ENCODE results near the gene CEP126.

Gene CEP126

DNA sequence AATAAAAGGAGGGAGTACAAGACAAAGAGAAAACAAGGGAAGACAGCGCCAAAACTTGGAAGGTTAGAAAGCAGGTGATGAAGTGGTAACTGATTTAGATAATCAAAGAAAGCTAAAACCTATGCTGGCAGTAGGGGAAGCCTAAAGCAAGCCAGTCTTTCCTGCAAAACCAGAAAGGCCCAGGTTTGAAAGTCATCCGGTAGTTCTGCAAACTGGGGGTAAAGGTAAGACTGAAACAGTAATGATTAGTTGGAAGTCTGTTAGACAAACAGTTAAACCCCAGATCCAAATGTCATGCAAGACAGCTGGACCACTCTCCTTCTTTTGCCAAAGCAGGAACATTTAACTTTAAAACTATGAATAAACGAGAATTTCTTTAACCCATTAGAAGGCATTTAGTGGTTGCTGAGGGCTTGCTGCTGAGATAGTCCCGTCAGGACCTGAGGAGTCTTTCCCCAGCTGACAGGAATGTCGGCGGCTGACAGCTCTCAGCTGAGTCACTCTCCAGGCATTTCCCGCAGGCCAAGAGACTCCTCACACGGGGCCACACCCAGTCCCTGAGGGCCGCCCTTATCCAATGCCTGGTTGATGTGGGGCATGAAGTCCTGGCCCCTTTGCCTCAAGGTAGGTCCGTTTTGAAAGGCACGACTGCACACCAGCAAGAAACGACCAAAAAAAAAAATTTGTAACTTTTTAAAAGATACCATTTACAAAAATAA lies 96.1 kb downstream of the CEP126 start:
- no peak for DNase-seq

DNA sequence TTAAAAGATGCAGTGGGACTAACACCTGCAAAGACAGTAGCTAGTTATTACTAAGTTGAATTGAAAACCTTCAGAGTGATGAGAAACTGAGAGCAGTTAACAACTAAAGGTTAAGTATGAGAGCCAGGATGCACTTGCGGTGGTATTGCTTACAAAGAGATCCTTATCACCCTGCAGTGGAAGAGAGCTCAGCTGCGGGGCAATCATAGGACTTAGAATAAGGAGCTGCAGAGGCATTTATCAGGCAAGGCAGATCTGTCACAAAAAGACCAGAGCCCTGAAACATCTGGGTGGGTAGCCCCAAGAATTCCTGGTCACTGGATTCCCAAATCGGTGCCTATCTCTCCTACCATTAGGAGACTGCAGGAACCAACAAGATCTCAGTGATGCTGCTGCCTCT lies 98.1 kb downstream of the CEP126 start:
- no peak for DNase-seq

DNA sequence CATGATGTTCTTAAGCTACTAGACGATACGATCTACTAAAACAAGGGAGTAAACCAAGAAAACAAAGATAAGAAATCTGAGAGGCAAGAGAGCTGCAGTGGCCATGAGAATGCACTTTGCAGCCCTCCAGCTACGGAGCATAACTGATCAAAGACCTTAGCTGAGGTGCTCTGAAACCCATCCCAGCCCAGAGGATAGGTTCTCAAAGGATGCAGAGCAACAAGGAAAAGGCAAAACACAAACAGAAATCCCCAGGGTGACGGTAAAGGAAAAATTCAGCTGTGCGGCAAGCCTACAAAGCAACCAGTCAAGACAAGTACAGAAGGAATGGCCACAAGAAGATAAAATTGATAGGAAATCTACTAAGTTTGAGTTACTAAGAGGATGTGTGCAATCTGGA lies 99.9 kb downstream of the CEP126 start:
- DNase-seq = no peak

DNA sequence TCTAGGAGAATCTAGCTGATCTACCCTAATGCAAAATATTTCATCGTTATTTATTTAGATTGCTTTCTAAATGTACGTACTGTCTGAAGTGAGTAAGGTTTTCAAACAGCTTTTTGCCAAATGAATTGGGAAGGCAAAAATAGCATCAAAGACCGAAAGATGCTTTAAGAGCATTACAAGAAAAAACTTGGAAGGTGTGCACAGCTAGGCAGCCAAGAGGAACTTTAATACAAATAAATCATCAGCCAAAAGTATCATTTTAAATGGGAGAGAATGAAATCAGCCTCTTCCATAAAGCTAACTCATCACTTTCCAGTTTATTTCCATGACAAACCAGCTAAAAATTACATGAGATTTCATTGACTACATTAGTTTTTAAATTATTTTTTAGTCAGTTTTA lies 102.2 kb downstream of the CEP126 start:
- no peak for DNase-seq

DNA sequence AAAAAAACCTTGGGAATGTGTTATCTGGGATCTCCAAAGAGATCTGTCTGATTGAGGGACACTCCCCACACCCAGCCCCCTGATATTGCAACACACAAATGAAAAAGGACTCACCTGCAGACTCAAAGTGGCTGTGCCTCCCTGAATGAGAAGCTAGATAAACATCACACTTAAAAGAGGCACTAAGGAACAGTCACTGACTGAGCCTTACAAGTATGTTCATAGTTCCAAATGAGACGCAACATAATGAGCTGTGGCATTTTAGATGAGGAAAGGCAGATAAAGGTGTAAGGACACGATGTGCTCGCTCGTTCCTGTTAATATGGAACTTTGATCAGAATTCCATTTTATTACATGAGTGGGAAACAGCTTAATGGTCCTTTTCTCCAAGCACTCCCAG lies 111.4 kb downstream of the CEP126 start:
- DNase-seq = no peak

DNA sequence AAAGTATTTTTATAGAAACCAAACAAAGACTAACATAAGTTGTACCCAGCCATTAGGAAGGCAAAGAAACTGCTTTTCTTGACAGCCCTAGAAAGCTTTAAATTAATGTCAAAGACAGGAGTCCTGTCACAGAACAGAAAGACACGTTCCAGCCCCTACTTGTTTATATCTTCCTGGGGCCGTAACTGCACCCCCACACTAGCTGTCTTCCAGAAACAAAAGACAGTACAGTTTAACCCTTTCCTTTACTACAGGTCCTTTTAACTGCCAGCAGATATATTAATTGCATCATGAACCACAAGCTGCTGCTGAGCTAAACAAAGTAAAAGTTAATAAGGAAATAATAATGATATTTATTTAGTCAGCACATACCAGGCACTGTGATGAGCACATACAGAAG lies 112.1 kb downstream of the CEP126 start:
- DNase-seq = no peak

DNA sequence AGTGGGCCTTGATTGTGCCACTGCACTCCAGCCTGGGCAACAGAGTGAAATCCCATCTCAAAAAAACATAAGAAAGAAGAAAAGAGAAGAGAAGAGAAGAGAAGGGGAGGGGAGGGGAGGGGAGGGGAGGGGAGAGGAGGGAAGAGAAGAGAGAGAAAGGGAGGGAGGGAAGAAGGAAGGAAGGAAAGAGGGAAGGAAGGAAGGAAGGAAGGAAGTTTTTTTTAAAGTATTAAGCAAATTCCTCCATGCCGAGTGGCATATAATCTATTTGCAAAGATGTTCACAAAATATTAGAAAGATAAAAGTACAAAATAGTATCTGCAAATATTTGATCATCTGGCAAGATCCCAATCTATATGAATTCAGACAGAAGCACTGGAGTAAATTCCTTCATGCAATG lies 121.9 kb downstream of the CEP126 start:
- DNase-seq = no peak

DNA sequence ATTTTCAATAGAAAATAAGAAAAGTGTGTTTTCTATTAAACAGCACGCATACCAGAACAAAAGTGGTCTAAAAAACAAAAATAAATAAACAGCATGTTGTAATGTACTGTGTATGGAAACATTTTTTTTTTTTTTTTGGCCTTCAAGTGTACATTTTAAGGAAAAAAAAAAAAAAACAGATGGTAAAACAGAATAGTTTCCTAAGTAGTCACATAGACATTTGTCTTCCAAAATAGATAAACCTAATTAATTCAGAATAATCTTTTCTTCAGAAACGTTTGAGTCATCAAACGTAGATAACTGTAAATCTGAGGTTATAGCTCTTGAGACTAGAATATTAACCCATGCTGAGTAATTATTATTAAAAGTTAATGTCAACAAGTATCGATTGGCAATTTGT lies 132.0 kb downstream of the CEP126 start:
- no peak for DNase-seq

DNA sequence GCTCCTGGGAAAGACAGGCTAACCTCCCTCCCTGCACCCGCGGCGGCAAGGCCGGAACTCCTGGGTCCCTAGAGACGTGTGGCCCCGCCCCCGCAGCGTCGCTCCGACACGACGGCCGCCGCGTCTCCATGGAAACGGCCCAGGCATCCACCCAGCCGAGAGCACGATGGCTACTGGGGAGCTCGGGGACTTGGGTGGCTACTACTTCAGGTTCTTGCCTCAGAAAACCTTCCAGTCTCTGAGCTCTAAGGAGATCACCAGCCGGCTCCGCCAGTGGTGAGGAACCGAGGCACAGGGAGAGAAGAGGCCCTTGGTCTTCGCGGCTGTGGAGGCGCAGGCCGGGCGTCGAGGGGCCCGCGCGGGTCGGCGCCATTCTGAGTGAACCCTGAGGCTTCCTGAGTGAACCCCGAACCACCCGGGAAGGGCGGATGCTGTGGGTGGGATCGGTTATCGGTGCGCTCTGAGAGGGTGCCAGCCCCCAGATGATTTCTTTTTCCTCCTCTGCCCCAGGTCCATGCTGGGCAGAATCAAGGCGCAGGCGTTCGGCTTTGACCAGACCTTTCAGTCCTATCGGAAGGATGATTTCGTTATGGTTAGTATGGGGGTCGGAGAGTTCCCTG lies 132.6 kb downstream of the CEP126 start, which contains the start of gene CFAP300:
Gene CFAP300 (plus strand): TSS at position 133 of the 620 bp plus-strand sequence. CDS start 34 bp downstream, at position 167.
- peak; percentile 20 for DNase-seq
